K562 (cell line): ENCODE results near the gene IPO13. TPM values are rescaled to one million over a fixed set of nuclear protein-coding genes. Genes with fewer than 3 reads are reported as not detected.
A peak's percentile ranks its signal among the peaks of the same experiment; 100 is the strongest.

Experiments used
- ATAC-seq: fragments of 200-7000 bp; cut with Tn5 transposase; 3 replicates; pipeline ENCODE4 v1.9.1; 2020; ENCODE audit warnings: moderate library complexity
- BruUV-seq: library from RNA; stranded (reverse); fragments of 400-500 nt; replicated peaks from 2 replicates; lab custom pipeline; 2021; lab: Mats Ljungman, UMichigan
- CTCF ChIA-PET: fragments of 300-600 bp; formaldehyde crosslinking; extraction: SDS; loops from one replicate; lab custom pipeline; 2021; ENCODE audit warnings: low intra/inter-chr PET ratio; lab: Yijun Ruan, JAX
- POLR2A ChIA-PET: fragments of 300-600, 350-650 bp; sonication (Branson Sonifier 250); formaldehyde crosslinking; extraction: SDS; loops from one replicate; lab custom pipeline; 2021; ENCODE audit warnings: antibody characterized with exemption, inconsistent platforms; lab: Yijun Ruan, JAX
- DNase-seq, 4 experiments: peaks; one replicate each; pipeline versions ENCODE4 v3.0.0 to v3.0.0-alpha.2; 2011 to 2018; ENCODE audit warnings: low spot score in 3 of 4, mixed read lengths in 3 of 4; ENCODE audit errors: extremely low read depth in 1 of 4
- FAIRE-seq: peaks from 2 replicates; lab custom pipeline; 2011; peaks lifted over from hg19 to GRCh38; lab: Jason Lieb, UNC
- H2AFZ ChIP-seq: 2 replicates; pipeline ENCODE4 v1.6.0; 2011; ENCODE audit warnings: low read depth, low read length, control low read depth, inconsistent platforms
- H3K27ac ChIP-seq: fragments of 200-600 bp; 3 replicates; pipeline ENCODE4 v1.8.0; 2011; ENCODE audit warnings: low read depth, mild to moderate bottlenecking, control low read depth, inconsistent platforms, low read length, moderate library complexity, mixed read lengths; ENCODE audit errors: extremely low read depth
- H3K27me3 ChIP-seq, 2 experiments: fragments of 300-600 bp in 1 of 2; 2 replicates in 1 of 2; 3 replicates in 1 of 2; pipeline versions ENCODE4 v1.6.0 to v1.8.0; 2011; ENCODE audit warnings: inconsistent platforms in 2 of 2, low read length in 2 of 2, mild to moderate bottlenecking in 1 of 2, mixed read lengths in 1 of 2, moderate library complexity in 1 of 2; ENCODE audit not compliant: control insufficient read depth in 2 of 2, insufficient read depth in 2 of 2
- H3K36me3 ChIP-seq: fragments of 300-600 bp; 3 replicates; pipeline ENCODE4 v1.8.0; 2011; ENCODE audit warnings: mild to moderate bottlenecking, low read length, inconsistent platforms; ENCODE audit not compliant: control insufficient read depth, insufficient read depth
- H3K4me1 ChIP-seq, 2 experiments: fragments of 200-600 bp in 1 of 2; replicated peaks in 1 of 2; 2 replicates in 1 of 2; 3 replicates in 1 of 2; pipeline versions ENCODE4 v1.5.1 to v1.8.0; 2011; ENCODE audit warnings: inconsistent platforms in 2 of 2, low read length in 2 of 2, mild to moderate bottlenecking in 1 of 2, mixed read lengths in 1 of 2, moderate library complexity in 1 of 2; ENCODE audit not compliant: control insufficient read depth in 2 of 2, insufficient read depth in 2 of 2
- H3K4me2 ChIP-seq: 2 replicates; pipeline ENCODE4 v1.6.1; 2011; ENCODE audit warnings: low read length, control low read depth, inconsistent platforms, mixed read lengths; ENCODE audit not compliant: insufficient read depth
- H3K4me3 ChIP-seq: fragments of 200-600 bp; sonication (generic), shearing (Covaris generic); 2 replicates; pipeline ENCODE4 v1.5.1; 2016; ENCODE audit warnings: control low read depth, inconsistent platforms
- H3K79me2 ChIP-seq: fragments of 200-600 bp; 3 replicates; pipeline ENCODE4 v1.8.0; 2011; ENCODE audit warnings: low read length, inconsistent platforms; ENCODE audit not compliant: control insufficient read depth, insufficient read depth
- H3K9ac ChIP-seq, 2 experiments: 2 replicates each; pipeline versions ENCODE4 v1.6.0 to v1.6.1; 2011; ENCODE audit warnings: low read depth in 2 of 2, low read length in 2 of 2, control low read depth in 1 of 2, inconsistent platforms in 1 of 2, mild to moderate bottlenecking in 1 of 2, mixed read lengths in 1 of 2; ENCODE audit not compliant: insufficient read depth in 1 of 2
- H3K9me1 ChIP-seq: one replicate; pipeline ENCODE4 v1.6.0; 2011; ENCODE audit warnings: inconsistent platforms, mild to moderate bottlenecking, low read length, moderate library complexity; ENCODE audit not compliant: control insufficient read depth, insufficient read depth
- H3K9me3 ChIP-seq: replicated peaks from 2 replicates; pipeline ENCODE4 v1.5.1; 2011; ENCODE audit warnings: low read depth, low read length, inconsistent platforms; ENCODE audit not compliant: control insufficient read depth, insufficient read depth
- H4K20me1 ChIP-seq: replicated peaks from 2 replicates; pipeline ENCODE4 v1.6.1; 2011; ENCODE audit warnings: low read length, inconsistent platforms, mixed read lengths; ENCODE audit not compliant: control insufficient read depth, insufficient read depth
- CREBBP ChIP-seq: IDR thresholded peaks from one replicate; pipeline ENCODE4 v1.6.1; 2012; ENCODE audit warnings: low read depth, mild to moderate bottlenecking, control low read depth, inconsistent platforms, low read length
- KHSRP ChIP-seq: fragments of 450-650 bp; IDR thresholded peaks from 2 replicates; pipeline ENCODE4 v1.6.1; 2017
- MAX ChIP-seq: sonication (generic); formaldehyde crosslinking; IDR thresholded peaks from 2 replicates; pipeline ENCODE4 v1.9.0; 2022; ENCODE audit warnings: mild to moderate bottlenecking, missing genetic modification reagents
- MBD2 ChIP-seq: sonication (generic); IDR thresholded peaks from 2 replicates; pipeline ENCODE4 v1.6.1; 2016; ENCODE audit warnings: low read depth, borderline replicate concordance
- TEAD4 ChIP-seq, 2 experiments: sonication (generic) in 1 of 2; formaldehyde crosslinking in 1 of 2; IDR thresholded peaks; 2 replicates each; pipeline versions ENCODE4 v1.6.1 to v1.8.0; 2012 to 2022; ENCODE audit warnings: borderline replicate concordance in 1 of 2, inconsistent platforms in 1 of 2, low read length in 1 of 2, mild to moderate bottlenecking in 1 of 2, missing genetic modification reagents in 1 of 2
- ZNF274 ChIP-seq: IDR thresholded peaks from 2 replicates; pipeline ENCODE4 v1.6.1; 2011; ENCODE audit warnings: low read depth, mild to moderate bottlenecking, low read length, moderate library complexity, borderline replicate concordance
- ZNF778 ChIP-seq: fragments of 450-650 bp; formaldehyde crosslinking; IDR thresholded peaks from 2 replicates; pipeline ENCODE4 v1.4.0; 2020; ENCODE audit warnings: mild to moderate bottlenecking, moderate library complexity
- WGBS: fragments of 100-300 bp; shearing (Covaris generic); methylation state at CpG from one replicate; pipeline ENCODE4 v1.1.6; 2016; ENCODE audit warnings: low coverage, mixed read lengths; ENCODE audit not compliant: insufficient coverage; ENCODE audit errors: missing lambda C conversion rate; 5-methylcytosine and 5-hydroxymethylcytosine counted together
- in situ Hi-C: fragments of 300-500 bp; cut with MboI; formaldehyde crosslinking; loops from 4 replicates; pipeline ENCODE4 v1.15.0; 2018; ENCODE audit warnings: inconsistent platforms, mixed read lengths
- intact Hi-C: fragments of 100-400 bp; cut with micrococcal nuclease; formaldehyde crosslinking; loops from 2 replicates; pipeline ENCODE4 v1.14.2; 2022
- polyA plus RNA-seq, 8 experiments: library from polyadenylated mRNA; depleted of rRNA in 4 of 8; stranded (reverse) in 5 of 8; unstranded in 3 of 8; fragments of >200 nt; fragmentation: Nextera tagmentation in 2 of 8; fragmentation: Illumina TruSeq in 1 of 8; extraction: Ambion mirVana in 2 of 8; extraction: Trizol in 1 of 8; gene quantifications; 2 replicates each; pipeline versions ENCODE4 v1.2.1 to v1.2.3, GENCODE V29; 2011 to 2014; ENCODE audit warnings: inconsistent platforms in 1 of 8, missing spikeins in 1 of 8
- total RNA-seq, 7 experiments: library from RNA; depleted of rRNA in 6 of 7; stranded (reverse); fragments of >200 nt in 6 of 7; fragmentation: Illumina TruSeq in 2 of 7; extraction: Trizol in 2 of 7; gene quantifications; 2 replicates each; pipeline versions ENCODE4 v1.2.1 to v1.2.3, GENCODE V29; 2011 to 2021; ENCODE audit warnings: low replicate concordance in 1 of 7

The IPO13 gene
- total and polyA plus RNA-seq, 9 of the 15 experiments (the other 6 are each of a cell fraction or from before 2014, with no cell fraction given) = 7.0 to 30.8 (median 16.2) TPM

GRCh38 chr1:43997295-43997999, 50.7 kb downstream of the IPO13 start:
- Histone ChIP-seq H3K27ac (no peak overlapping the region), H3K9ac (peak overlapping the region in 1 of 2 experiments; percentile 49; a peak in 2 of 4 replicates), H3K79me2 (no peaks in the 10 kb centered on the region), H2AFZ (no peak overlapping the region), H3K4me2 (no peak overlapping the region), H3K9me3 (no peaks in the 10 kb centered on the region), H4K20me1 (no peaks in the 10 kb centered on the region), H3K27me3 (no peaks in the 10 kb centered on the region), H3K36me3 (no peaks in the 10 kb centered on the region), H3K4me3 (no peak overlapping the region), H3K4me1 (peaks cover 5 to 64% of the 10 kb centered on the region in 2 experiments; a peak in 4 of 5 replicates), H3K9me1 (peaks cover 5% of the 10 kb centered on the region)
- 73% methylated on average over 18 of the region's 22 CpGs for WGBS
- FAIRE-seq = no peak
- TF ChIP-seq ZNF778 (CRISPR knock-in tag) (no peak), MAX (CRISPR knock-in tag) (0 out of 2 replicates have a peak, but pooled peaks have one; percentile 27)
- BruUV-seq = no TSS peak
- ChIA-PET CTCF (no interaction called here), POLR2A (interaction anchor here (0.6 to 1.5 kb wide), 3 partner anchors 13 to 112 kb away, joined by 3 to 7 read pairs (median 3); no protein-coding TSS in a partner anchor)
- ATAC-seq = no peak
- intact Hi-C loops = loop anchor here (10.0 kb wide), 1 partner anchor 297 kb away; no protein-coding TSS in a partner anchor
- in situ Hi-C loops = no loop called here
- no peak for DNase-seq

GRCh38 chr1:43998000-43998378, 51.2 kb downstream of the IPO13 start:
- no peaks in the 10 kb centered on the region for H3K9me3 ChIP-seq
- H3K36me3 ChIP-seq = no peaks in the 10 kb centered on the region
- BruUV-seq = no TSS peak
- WGBS = 69% methylated on average over 11 of the region's 11 CpGs
- FAIRE-seq = no peak
- no peak for TF ChIP-seq KHSRP
- no peak for TF ChIP-seq ZNF274
- no peak for TF ChIP-seq TEAD4 (IDR thresholded peaks at IDR 0.05; ENCODE audit: low read length)
- no peak for TF ChIP-seq TEAD4 (CRISPR knock-in tag; IDR thresholded peaks at IDR 0.05; ENCODE audit: borderline replicate concordance)
- TF ChIP-seq CREBBP = no peak
- TF ChIP-seq MBD2 = no peak
- TF ChIP-seq, all 486 proteins: peak for 0
- no peaks in the 10 kb centered on the region for H3K79me2 ChIP-seq
- H3K9me1 ChIP-seq = peaks cover 5% of the 10 kb centered on the region
- H2AFZ ChIP-seq = no peak overlapping the region
- no peaks in the 10 kb centered on the region for H3K27me3 ChIP-seq
- H3K4me1 ChIP-seq = peaks cover 5 to 65% of the 10 kb centered on the region in 2 experiments; a peak in 4 of 5 replicates
- in situ Hi-C loops = no loop called here
- H3K4me2 ChIP-seq = no peak overlapping the region
- CTCF ChIA-PET = no interaction called here
- DNase-seq (no peak), ATAC-seq (no peak)
- peak overlapping the region in 1 of 2 experiments; percentile 63; a peak in 2 of 4 replicates for H3K9ac ChIP-seq
- intact Hi-C loops = loop anchor here (10.0 kb wide), 1 partner anchor 297 kb away; no protein-coding TSS in a partner anchor
- H4K20me1 ChIP-seq = no peaks in the 10 kb centered on the region
- H3K4me3 ChIP-seq = no peak overlapping the region
- no peak overlapping the region for H3K27ac ChIP-seq
- POLR2A ChIA-PET = interaction anchor here (0.5 to 1.5 kb wide), 5 partner anchors 12 to 289 kb away, joined by 3 to 7 read pairs (median 4); partner anchors contain the start of gene SLC6A9
